Activated CD4-positive, CD25-positive, alpha-beta regulatory T cell (primary cell): ENCODE measurements around the gene SCCPDH.
A peak's percentile ranks its signal among the peaks of the same experiment; 100 is the strongest.

Experiments
- DNase-seq, 4 experiments: peaks; one replicate each; lab custom pipeline; 2025; lab: John Stamatoyannopoulos, UW

The SCCPDH gene

DNA sequence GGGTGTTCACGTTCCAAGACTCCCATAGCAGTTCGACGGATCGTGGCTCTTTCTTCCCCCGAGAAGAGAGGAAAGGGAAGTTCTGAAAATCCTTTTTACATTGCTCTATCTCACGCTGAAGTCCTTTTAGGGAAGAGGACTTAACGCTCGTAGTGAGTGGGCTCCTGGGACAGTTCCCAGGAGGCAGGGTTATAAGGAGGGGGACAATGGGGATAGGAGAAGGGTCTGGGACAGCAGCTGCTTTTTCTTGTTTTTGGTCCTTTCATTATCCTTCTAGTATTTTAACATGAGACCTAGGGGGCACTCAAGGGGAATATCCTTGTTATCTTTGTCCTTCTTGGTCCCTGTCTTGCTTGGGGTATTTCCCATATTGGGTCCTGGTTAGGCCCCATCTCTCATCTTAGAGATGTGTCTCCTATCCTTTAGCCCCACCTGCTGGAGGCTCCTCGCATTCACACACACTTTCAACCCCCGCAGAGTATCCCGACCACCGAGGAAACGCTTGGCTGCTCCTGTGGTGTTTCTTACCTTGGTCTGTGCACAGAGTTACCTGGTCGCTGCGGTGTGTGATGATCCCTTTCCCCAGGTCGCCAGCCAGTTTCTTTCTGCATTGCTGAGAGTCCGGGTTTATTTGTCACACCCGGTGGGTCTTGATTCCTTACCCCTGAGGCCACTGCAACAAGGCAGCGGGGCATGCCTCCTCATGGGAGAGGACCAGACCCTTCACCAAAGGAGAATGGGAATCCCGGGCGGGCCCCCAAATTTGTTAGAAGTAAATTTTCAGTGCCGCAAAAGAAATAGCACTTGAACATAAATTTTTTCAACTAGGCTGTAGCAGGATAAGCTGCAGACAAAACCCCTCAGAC is 29.7 kb downstream of the SCCPDH start:
- DNase-seq: peak; percentile 5 to 43 (median 12)

GRCh38 chr1:246755419-246755818 is 31.2 kb downstream of the SCCPDH start:
- DNase-seq: no peak

- no peak for DNase-seq
Observed at GRCh38 chr1:246760422-246761347, 36.5 kb downstream of the SCCPDH start.

- DNase-seq: no peak
Observed at GRCh38 chr1:246761396-246761795, 37.2 kb downstream of the SCCPDH start.

GRCh38 chr1:246765521-246765920 is 41.3 kb downstream of the SCCPDH start:
- no peak for DNase-seq

DNA sequence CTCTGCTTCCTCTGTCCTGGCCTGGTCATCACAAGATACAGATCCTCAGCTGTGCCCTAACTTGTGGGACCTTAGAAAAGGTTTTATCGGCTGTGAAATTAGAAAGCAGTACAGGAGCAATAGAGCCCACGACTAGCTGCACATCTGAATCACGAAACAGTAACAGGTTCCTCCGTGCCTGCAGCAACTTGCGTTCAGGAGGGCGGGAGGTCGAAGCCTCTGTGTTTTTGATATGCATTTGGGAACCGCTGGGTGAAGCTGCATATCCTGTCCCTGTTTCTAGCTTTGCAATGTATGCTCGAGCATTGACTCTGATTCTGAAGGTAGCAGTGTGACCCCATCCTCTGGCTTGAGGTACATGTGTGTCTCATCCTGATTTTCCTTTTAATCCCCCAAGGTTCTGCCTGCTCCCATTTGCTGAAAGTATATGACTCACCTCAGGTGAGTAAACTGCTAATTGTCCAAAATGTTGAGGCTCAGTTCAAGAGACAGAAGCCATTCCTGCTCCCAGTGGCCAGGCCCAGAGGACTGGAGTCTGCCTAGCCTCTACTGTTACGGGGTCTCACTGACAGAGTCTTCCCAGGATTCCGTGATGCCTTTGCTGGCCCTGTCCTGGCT is 44.3 kb downstream of the SCCPDH start:
- no peak for DNase-seq

- DNase-seq: no peak
Observed at GRCh38 chr1:246769306-246769705, 45.1 kb downstream of the SCCPDH start.

- no peak for DNase-seq
Observed at GRCh38 chr1:246771366-246771765, 47.2 kb downstream of the SCCPDH start.

- DNase-seq: no peak
Observed at GRCh38 chr1:246772686-246773085, 48.5 kb downstream of the SCCPDH start.

- DNase-seq: no peak
Observed at GRCh38 chr1:246773213-246773641, 49.0 kb downstream of the SCCPDH start.

DNA sequence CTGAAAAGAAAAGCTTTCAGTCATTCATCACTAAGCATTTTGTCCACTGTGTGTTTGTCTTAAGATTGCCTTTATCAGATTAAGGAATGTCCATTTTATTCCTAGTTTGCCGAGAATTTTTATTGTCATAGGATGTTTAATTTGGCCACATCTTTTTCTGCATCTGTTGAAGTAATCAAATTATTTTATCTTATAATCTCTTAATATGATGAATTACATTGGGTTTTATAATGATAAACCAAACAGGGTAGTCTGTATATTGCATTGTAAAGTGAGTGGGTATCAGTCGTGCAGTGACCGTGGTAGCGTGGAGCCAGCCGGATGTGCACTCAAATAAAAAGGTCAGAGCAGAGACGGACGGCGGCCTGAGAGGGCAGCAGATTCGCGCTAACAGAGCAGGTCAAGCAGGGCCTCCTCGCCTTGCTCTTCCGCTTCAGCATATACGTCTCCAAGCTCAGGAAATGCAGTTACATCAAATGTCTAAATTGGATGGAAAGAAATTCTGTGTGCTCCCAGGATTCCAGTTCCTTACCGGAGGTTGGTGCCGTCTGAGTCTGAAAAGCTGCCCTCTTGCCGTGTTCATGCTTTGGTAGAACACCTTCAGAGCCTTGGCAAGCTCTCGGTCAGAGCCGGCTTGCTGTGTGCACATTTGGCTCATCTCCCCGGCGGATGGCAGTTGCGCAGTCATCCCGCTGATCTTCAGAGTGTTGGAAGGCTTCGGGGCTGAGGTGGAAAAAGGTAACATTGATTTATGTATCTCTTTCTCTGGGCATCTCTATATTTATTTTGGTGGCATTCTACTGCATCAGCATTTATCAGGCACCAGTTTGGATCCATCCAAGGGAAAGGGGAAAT is 51.5 kb downstream of the SCCPDH start:
- DNase-seq: no peak

DNA sequence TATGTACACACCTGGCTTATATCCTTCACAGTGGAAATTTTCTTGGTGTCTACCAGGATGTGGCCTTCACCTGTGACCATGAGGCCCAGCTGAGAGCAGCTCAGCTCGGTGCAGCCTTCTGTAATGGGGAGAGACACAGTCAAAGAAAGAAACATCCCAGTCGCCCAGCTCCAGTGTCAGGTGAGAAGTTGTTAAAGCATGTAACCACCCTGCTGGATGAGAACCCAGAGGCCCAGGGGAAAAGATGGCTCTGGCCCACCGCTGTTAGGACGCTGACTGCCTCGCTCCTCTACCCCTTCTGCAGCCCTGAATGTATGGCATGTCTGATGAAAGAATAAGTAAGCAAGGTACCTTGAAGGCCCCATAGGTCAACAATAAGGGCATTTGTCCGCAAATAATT is 52.7 kb downstream of the SCCPDH start:
- DNase-seq: no peak

DNA sequence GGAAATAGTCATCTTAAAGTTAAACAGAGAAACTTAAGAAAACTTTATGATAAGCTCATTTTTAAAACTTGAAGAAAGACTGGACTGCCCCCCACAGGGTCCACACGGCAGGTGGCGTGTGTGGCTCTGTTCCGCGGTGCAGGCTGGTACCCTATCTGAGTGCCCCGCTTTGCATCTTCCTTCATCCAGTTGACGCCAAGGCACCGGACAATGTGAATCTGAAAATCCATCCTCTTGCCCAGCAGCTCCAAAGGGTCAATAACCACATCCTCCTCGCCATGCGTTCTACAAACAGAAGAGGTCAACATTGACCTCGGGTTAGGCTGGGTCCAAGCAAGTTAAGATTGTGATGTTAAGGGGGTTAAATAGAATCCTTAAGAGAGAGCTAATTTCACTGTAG is 54.5 kb downstream of the SCCPDH start:
- DNase-seq: no peak

- no peak for DNase-seq
Observed at GRCh38 chr1:246779561-246780175, 55.5 kb downstream of the SCCPDH start.

DNA sequence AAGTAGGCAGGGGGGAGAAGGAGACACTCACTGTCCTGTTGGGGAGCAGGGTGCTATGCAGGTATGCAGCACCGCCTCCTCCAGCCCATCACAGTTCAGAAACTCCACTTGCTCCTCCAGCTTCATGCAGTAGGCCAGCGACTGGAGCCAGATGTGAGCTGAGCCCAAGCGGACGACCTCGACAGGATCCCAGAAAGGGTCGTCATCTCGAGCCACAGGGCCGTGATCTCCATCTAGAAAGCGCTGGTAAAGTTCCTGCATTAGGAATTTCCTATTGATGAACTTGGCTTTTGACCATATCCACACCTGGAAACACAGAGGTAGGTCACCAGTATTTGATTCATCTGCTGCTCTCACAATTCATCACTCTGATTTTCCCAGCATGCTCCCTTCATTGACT is 56.1 kb downstream of the SCCPDH start:
- no peak for DNase-seq

GRCh38 chr1:246781212-246781611 is 57.0 kb downstream of the SCCPDH start:
- DNase-seq: no peak

- no peak for DNase-seq
Observed at GRCh38 chr1:246782120-246782900, 58.1 kb downstream of the SCCPDH start.

GRCh38 chr1:246784621-246785493 is 60.6 kb downstream of the SCCPDH start:
- DNase-seq: no peak

DNA sequence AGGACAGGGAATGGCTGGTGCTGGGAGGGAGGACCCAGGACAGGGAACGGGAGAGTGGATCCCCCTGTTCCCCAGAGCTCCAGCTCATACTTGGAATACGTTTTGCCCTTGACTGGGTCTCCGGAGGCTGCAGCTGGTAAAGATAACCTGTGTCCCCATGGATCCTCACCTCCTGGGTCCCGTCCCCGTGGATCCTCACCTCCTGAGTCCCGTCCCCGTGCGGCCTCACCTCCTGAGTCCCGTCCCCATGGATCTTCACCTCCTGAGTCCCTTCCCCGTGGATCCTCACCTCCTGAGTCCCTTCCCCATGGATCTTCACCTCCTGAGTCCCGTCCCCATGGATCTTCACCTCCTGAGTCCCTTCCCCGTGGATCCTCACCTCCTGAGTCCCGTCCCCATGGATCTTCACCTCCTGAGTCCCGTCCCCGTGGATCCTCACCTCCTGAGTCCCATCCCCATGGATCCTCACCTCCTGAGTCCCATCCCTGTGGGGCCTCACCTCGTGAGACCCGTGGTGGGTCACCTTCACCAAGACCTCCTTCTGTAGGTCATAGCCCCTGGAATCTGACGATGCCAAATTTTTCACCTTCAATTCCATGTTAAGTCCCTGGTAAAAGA is 61.4 kb downstream of the SCCPDH start:
- peak in 2 of 4 experiments; percentile 14 to 23 for DNase-seq
